KOPT-K1 (cell line): Measurements from ENCODE around the gene SMOC2.

Experiments
- H3K27ac ChIP-seq: fragments of 200-600 bp; sonication (generic); 2 replicates; pipeline ENCODE4 v1.5.1; 2016; ENCODE audit warnings: antibody characterized with exemption, mild to moderate bottlenecking, low read depth, low read length; ENCODE audit not compliant: poor library complexity, severe bottlenecking
- H3K36me3 ChIP-seq: fragments of 200-600 bp; sonication (generic); 2 replicates; pipeline ENCODE4 v1.5.1; 2017; ENCODE audit warnings: antibody characterized with exemption, mild to moderate bottlenecking, low read length, moderate library complexity; ENCODE audit not compliant: insufficient read depth
- H3K9me3 ChIP-seq: fragments of 200-600 bp; sonication (generic); 2 replicates; pipeline ENCODE4 v1.5.1; 2017; ENCODE audit warnings: antibody characterized with exemption, low read length, mild to moderate bottlenecking; ENCODE audit not compliant: insufficient read depth, poor library complexity, severe bottlenecking

Gene SMOC2

GRCh38 chr6:168501561-168501960, 60.6 kb downstream of the SMOC2 start:
- no peak overlapping the region for H3K27ac ChIP-seq
- H3K9me3 ChIP-seq, result peaks cover 10% of the 10 kb centered on the region
- no peaks in the 10 kb centered on the region for H3K36me3 ChIP-seq

GRCh38 chr6:168504366-168504765, 63.4 kb downstream of the SMOC2 start:
- Histone ChIP-seq H3K9me3 (no peaks in the 10 kb centered on the region), H3K27ac (no peak overlapping the region)

GRCh38 chr6:168506460-168506859, 65.5 kb downstream of the SMOC2 start:
- H3K9me3 ChIP-seq, result no peaks in the 10 kb centered on the region
- H3K27ac ChIP-seq, result no peak overlapping the region
- no peaks in the 10 kb centered on the region for H3K36me3 ChIP-seq

More at GRCh38 chr6:168504366-168504765, 63.4 kb downstream of the SMOC2 start:
- no peaks in the 10 kb centered on the region for H3K36me3 ChIP-seq

GRCh38 chr6:168507297-168507696, 66.3 kb downstream of the SMOC2 start:
- no peak overlapping the region for H3K27ac ChIP-seq
- H3K9me3 ChIP-seq, result no peaks in the 10 kb centered on the region
- H3K36me3 ChIP-seq, result no peaks in the 10 kb centered on the region

- H3K36me3 ChIP-seq, result no peaks in the 10 kb centered on the region
- H3K27ac ChIP-seq, result no peak overlapping the region
- no peaks in the 10 kb centered on the region for H3K9me3 ChIP-seq
Measured at GRCh38 chr6:168507730-168508129, 66.7 kb downstream of the SMOC2 start.

- no peaks in the 10 kb centered on the region for H3K9me3 ChIP-seq
- no peaks in the 10 kb centered on the region for H3K36me3 ChIP-seq
- no peak overlapping the region for H3K27ac ChIP-seq
Measured at GRCh38 chr6:168508903-168509302, 67.9 kb downstream of the SMOC2 start.

GRCh38 chr6:168513766-168514165, 72.8 kb downstream of the SMOC2 start:
- H3K27ac ChIP-seq, result no peak overlapping the region
- H3K9me3 ChIP-seq, result peaks cover 8% of the 10 kb centered on the region
- H3K36me3 ChIP-seq, result no peaks in the 10 kb centered on the region

- no peaks in the 10 kb centered on the region for H3K36me3 ChIP-seq
Measured at GRCh38 chr6:168514216-168514615, 73.2 kb downstream of the SMOC2 start.

GRCh38 chr6:168515376-168515775, 74.4 kb downstream of the SMOC2 start:
- Histone ChIP-seq H3K36me3 (no peaks in the 10 kb centered on the region), H3K9me3 (peaks cover 11% of the 10 kb centered on the region), H3K27ac (no peak overlapping the region)

More at GRCh38 chr6:168514216-168514615, 73.2 kb downstream of the SMOC2 start:
- no peak overlapping the region for H3K27ac ChIP-seq
- peaks cover 11% of the 10 kb centered on the region for H3K9me3 ChIP-seq

- H3K36me3 ChIP-seq, result no peaks in the 10 kb centered on the region
- no peak overlapping the region for H3K27ac ChIP-seq
- peaks cover 11% of the 10 kb centered on the region for H3K9me3 ChIP-seq
Measured at GRCh38 chr6:168516944-168517741, 76.2 kb downstream of the SMOC2 start.

GRCh38 chr6:168517742-168518347, 76.9 kb downstream of the SMOC2 start:
- Histone ChIP-seq H3K9me3 (peaks cover 11% of the 10 kb centered on the region), H3K36me3 (no peaks in the 10 kb centered on the region), H3K27ac (no peak overlapping the region)

- Histone ChIP-seq H3K27ac (no peak overlapping the region), H3K36me3 (no peaks in the 10 kb centered on the region), H3K9me3 (peaks cover 11% of the 10 kb centered on the region)
Measured at GRCh38 chr6:168518348-168518745, 77.4 kb downstream of the SMOC2 start.

- Histone ChIP-seq H3K27ac (no peak overlapping the region), H3K9me3 (peaks cover 11% of the 10 kb centered on the region), H3K36me3 (no peaks in the 10 kb centered on the region)
Measured at GRCh38 chr6:168518867-168519266, 77.9 kb downstream of the SMOC2 start.

GRCh38 chr6:168520233-168520632, 79.2 kb downstream of the SMOC2 start:
- no peak overlapping the region for H3K27ac ChIP-seq
- H3K9me3 ChIP-seq, result peaks cover 17% of the 10 kb centered on the region

GRCh38 chr6:168524571-168525001, 83.6 kb downstream of the SMOC2 start:
- Histone ChIP-seq H3K36me3 (no peaks in the 10 kb centered on the region), H3K27ac (no peak overlapping the region), H3K9me3 (peaks cover 6% of the 10 kb centered on the region)

More at GRCh38 chr6:168520233-168520632, 79.2 kb downstream of the SMOC2 start:
- H3K36me3 ChIP-seq, result no peaks in the 10 kb centered on the region

- no peaks in the 10 kb centered on the region for H3K36me3 ChIP-seq
- H3K27ac ChIP-seq, result no peak overlapping the region
- peaks cover 6% of the 10 kb centered on the region for H3K9me3 ChIP-seq
Measured at GRCh38 chr6:168525114-168525513, 84.1 kb downstream of the SMOC2 start.
